Activated T-cell treated with anti-CD3 and anti-CD28 coated beads, Interleukin-2, amount 50 U/mL, for 24 hours (primary cell): ENCODE results near the gene AK5.

Experiments used
- DNase-seq: peaks from one replicate; pipeline ENCODE4 v3.0.0-alpha.2; 2020
- H3K27ac Mint-ChIP-seq: 2 replicates; pipeline ENCODE4 v1.8.0; 2020; ENCODE audit warnings: mild to moderate bottlenecking, mixed read lengths
- H3K27me3 Mint-ChIP-seq: 2 replicates; pipeline ENCODE4 v1.8.0; 2020; ENCODE audit warnings: mixed read lengths
- H3K36me3 Mint-ChIP-seq: 2 replicates; pipeline ENCODE4 v1.8.0; 2020; ENCODE audit warnings: low read depth, mixed read lengths
- H3K4me1 Mint-ChIP-seq: 2 replicates; pipeline ENCODE4 v1.8.0; 2020; ENCODE audit warnings: low read depth, mixed read lengths
- H3K4me3 Mint-ChIP-seq: 2 replicates; pipeline ENCODE4 v1.8.0; 2020; ENCODE audit warnings: mild to moderate bottlenecking, moderate library complexity, mixed read lengths
- H3K9me3 Mint-ChIP-seq: 2 replicates; pipeline ENCODE4 v1.8.0; 2020; ENCODE audit warnings: mixed read lengths

The AK5 gene

GRCh38 chr1:77275194-77275593, 6.6 kb upstream of the AK5 start:
- no peak for DNase-seq
- Mint-ChIP-seq H3K4me1 (peaks cover 13% of the 10 kb centered on the region), H3K27me3 (no peaks in the 10 kb centered on the region), H3K36me3 (no peaks in the 10 kb centered on the region), H3K9me3 (no peaks in the 10 kb centered on the region), H3K27ac (no peak overlapping the region), H3K4me3 (no peak overlapping the region)

GRCh38 chr1:77276941-77277340, 4.9 kb upstream of the AK5 start:
- Mint-ChIP-seq H3K36me3 (no peaks in the 10 kb centered on the region), H3K27me3 (peaks cover 10% of the 10 kb centered on the region), H3K4me3 (no peak overlapping the region), H3K27ac (no peak overlapping the region), H3K4me1 (peaks cover 24% of the 10 kb centered on the region), H3K9me3 (no peaks in the 10 kb centered on the region)
- DNase-seq = no peak

DNA sequence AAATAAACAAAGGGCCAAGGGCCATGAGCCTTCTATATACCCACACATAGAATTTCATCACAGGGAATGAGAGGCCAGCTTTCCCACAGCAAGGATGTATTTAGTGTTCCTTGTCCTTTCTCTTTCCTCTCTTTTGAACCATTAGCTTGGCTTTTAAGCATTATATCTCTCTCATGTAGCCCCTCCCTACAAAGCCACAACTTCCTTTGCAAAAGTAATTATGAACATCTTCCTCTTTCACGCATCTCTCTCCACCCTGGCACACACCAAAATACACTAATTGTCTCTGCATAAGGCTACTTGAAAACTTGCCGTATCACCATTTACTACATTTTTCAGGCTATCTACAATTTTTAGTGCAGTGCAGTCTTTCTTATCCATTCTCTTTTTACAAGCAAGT, 1.9 kb upstream of the AK5 start:
- Mint-ChIP-seq H3K36me3 (no peaks in the 10 kb centered on the region), H3K4me1 (peaks cover 36% of the 10 kb centered on the region), H3K4me3 (no peak overlapping the region), H3K9me3 (no peaks in the 10 kb centered on the region), H3K27ac (no peak overlapping the region), H3K27me3 (peaks cover 12% of the 10 kb centered on the region)
- DNase-seq = no peak

- no peaks in the 10 kb centered on the region for H3K9me3 Mint-ChIP-seq
- H3K27me3 Mint-ChIP-seq = peaks cover 12% of the 10 kb centered on the region
- no peak for DNase-seq
- H3K27ac Mint-ChIP-seq = peak overlapping the region; percentile 15
- peaks cover 38% of the 10 kb centered on the region for H3K4me1 Mint-ChIP-seq
- H3K36me3 Mint-ChIP-seq = no peaks in the 10 kb centered on the region
- H3K4me3 Mint-ChIP-seq = peak overlapping the region; percentile 61
Measured at GRCh38 chr1:77280962-77281361, 857 bp upstream of the AK5 start.

DNA sequence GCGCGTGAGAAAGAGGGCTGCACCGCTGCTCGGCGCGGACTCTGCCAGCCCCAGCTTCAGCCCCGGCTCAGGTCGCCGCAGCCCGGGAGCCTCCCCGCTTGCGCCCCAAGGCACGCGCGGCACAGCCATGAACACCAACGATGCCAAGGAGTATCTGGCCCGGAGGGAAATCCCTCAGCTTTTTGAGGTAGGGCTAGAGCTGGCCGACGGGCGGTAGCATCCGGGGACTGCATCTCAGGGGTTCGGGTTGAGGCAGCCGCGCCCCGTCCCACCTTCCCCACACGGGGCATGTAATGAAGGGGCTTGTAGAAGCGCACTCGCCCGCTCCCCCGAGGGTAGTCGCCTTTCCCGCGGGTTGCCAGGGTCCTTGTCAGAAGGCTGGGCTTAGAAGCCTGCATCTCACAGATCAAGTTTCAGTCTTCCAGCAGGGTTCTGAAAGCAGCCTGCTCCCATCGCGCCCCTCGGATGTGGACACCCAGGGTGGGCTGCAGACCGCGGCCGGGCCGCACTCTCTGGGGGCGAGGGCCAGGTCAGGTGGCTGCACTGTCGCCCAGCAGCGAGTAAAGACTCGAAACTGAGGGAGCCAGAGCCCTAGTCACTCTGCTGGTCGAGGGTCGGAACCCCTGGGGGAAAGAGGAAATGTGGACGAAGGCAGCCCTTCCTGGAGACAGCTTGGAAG, 507 bp downstream of the AK5 start:
- Mint-ChIP-seq H3K27me3 (peaks cover 12% of the 10 kb centered on the region), H3K4me1 (peaks cover 38% of the 10 kb centered on the region), H3K27ac (peak overlapping the region; percentile 51), H3K36me3 (no peaks in the 10 kb centered on the region), H3K9me3 (no peaks in the 10 kb centered on the region), H3K4me3 (peak overlapping the region; percentile 76)
- no peak for DNase-seq

- peak overlapping the region; percentile 76 for H3K4me3 Mint-ChIP-seq
- peaks cover 4% of the 10 kb centered on the region for H3K36me3 Mint-ChIP-seq
- DNase-seq = no peak
- H3K27me3 Mint-ChIP-seq = peaks cover 12% of the 10 kb centered on the region
- H3K27ac Mint-ChIP-seq = peak overlapping the region; percentile 51
- H3K4me1 Mint-ChIP-seq = peaks cover 40% of the 10 kb centered on the region
- no peaks in the 10 kb centered on the region for H3K9me3 Mint-ChIP-seq
Measured at GRCh38 chr1:77282866-77283539, 1.2 kb downstream of the AK5 start.

DNA sequence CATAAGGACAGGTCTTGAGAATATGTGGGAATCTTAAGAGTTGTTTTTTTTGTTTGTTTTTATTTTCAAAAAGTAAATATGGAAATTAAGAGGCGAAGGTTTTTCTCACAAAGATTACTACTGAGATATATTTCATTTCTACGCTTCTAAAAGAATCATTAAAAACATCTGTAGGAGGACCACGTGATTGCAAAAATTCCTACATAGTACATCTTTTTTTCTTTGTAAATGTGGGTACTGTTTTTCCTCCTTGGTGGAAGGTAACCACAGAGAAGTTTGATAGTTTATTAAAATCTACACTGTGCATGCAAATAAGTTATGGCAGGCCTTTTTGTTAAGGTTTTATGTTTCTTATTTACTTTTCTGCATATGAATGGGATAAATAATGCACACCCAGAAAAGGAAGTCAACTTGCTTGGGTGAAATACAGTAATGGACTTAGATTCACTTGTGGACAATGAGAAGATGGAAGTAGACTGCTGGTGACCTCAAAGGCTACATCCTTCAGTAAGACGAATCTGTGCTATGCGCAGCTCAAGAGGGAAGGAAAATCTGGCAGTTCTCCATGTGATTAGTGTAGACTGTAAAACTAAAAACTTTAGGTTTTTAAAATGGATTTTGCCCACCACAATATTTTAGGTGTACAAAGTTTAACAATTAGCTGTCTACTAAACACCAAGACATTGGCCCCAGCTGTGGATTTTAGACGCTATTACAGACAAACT, 2.0 kb downstream of the AK5 start:
- Mint-ChIP-seq H3K27me3 (peaks cover 12% of the 10 kb centered on the region), H3K27ac (no peak overlapping the region), H3K4me1 (peaks cover 42% of the 10 kb centered on the region), H3K9me3 (no peaks in the 10 kb centered on the region), H3K4me3 (peak overlapping the region; percentile 76), H3K36me3 (peaks cover 10% of the 10 kb centered on the region)
- no peak for DNase-seq

GRCh38 chr1:77287535-77287934, 5.7 kb downstream of the AK5 start:
- H3K36me3 Mint-ChIP-seq = peaks cover 12% of the 10 kb centered on the region
- H3K9me3 Mint-ChIP-seq = no peaks in the 10 kb centered on the region
- peaks cover 2% of the 10 kb centered on the region for H3K27me3 Mint-ChIP-seq
- no peak overlapping the region for H3K27ac Mint-ChIP-seq
- H3K4me3 Mint-ChIP-seq = no peak overlapping the region
- no peak for DNase-seq
- peaks cover 21% of the 10 kb centered on the region for H3K4me1 Mint-ChIP-seq

DNA sequence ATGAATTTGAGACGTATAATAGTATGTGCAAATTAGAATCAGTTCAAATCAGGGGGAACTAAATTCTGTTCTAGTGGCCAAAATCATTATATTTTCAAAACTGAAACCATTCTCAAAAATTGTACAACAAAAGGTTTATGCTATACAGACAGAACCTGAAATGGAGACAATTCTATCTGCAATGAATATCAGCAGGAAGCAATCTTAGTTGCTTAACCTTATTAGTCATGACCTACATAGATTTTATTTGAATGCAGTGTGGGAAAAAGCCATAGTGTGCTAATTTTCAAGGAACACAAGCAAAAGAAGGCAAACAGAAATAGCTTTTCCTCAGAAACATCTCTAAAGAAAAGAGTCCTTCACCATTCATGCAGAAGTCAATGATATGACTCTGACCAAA, 6.5 kb downstream of the AK5 start:
- Mint-ChIP-seq H3K4me3 (no peak overlapping the region), H3K9me3 (no peaks in the 10 kb centered on the region), H3K27me3 (peaks cover 2% of the 10 kb centered on the region), H3K4me1 (peaks cover 19% of the 10 kb centered on the region), H3K36me3 (peaks cover 13% of the 10 kb centered on the region), H3K27ac (no peak overlapping the region)
- DNase-seq = no peak

GRCh38 chr1:77290576-77290975, 8.8 kb downstream of the AK5 start:
- Mint-ChIP-seq H3K27ac (no peak overlapping the region), H3K27me3 (no peaks in the 10 kb centered on the region), H3K4me1 (peaks cover 6% of the 10 kb centered on the region), H3K36me3 (peaks cover 24% of the 10 kb centered on the region), H3K9me3 (no peaks in the 10 kb centered on the region), H3K4me3 (no peak overlapping the region)
- DNase-seq = no peak

GRCh38 chr1:77292551-77292950, 10.7 kb downstream of the AK5 start:
- no peaks in the 10 kb centered on the region for H3K9me3 Mint-ChIP-seq
- no peak overlapping the region for H3K4me3 Mint-ChIP-seq
- DNase-seq = no peak
- peaks cover 25% of the 10 kb centered on the region for H3K36me3 Mint-ChIP-seq
- no peak overlapping the region for H3K27ac Mint-ChIP-seq
- H3K27me3 Mint-ChIP-seq = no peaks in the 10 kb centered on the region
- H3K4me1 Mint-ChIP-seq = peaks cover 6% of the 10 kb centered on the region

DNA sequence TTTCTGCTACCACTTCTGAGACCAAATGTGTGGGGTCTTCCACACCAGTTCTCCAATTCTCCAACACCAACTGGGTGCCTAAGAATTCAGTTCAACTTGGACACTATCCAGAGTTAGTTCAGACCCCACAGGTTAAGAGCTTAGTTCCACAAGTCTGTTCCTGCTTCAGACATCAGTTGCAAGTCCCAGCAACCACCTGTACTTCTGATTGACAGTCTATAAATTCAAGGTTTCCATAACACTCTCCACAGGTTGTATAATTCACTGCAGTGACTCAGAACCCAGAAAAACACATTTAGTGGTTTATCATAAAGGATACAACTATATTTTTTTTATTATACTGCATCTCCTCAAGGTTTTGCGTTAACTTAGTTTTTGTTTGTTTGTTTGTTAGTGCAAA, 18.7 kb downstream of the AK5 start:
- Mint-ChIP-seq H3K4me1 (peaks cover 20% of the 10 kb centered on the region), H3K4me3 (no peak overlapping the region), H3K27ac (no peak overlapping the region), H3K27me3 (no peaks in the 10 kb centered on the region), H3K9me3 (peaks cover 1% of the 10 kb centered on the region), H3K36me3 (peaks cover 3% of the 10 kb centered on the region)
- no peak for DNase-seq

GRCh38 chr1:77303387-77303786, 21.6 kb downstream of the AK5 start:
- peak overlapping the region; percentile 65 for H3K27ac Mint-ChIP-seq
- no peak overlapping the region for H3K4me3 Mint-ChIP-seq
- H3K4me1 Mint-ChIP-seq = peaks cover 38% of the 10 kb centered on the region
- no peak for DNase-seq
- peaks cover 3% of the 10 kb centered on the region for H3K36me3 Mint-ChIP-seq
- H3K9me3 Mint-ChIP-seq = peaks cover 3% of the 10 kb centered on the region
- no peaks in the 10 kb centered on the region for H3K27me3 Mint-ChIP-seq

DNA sequence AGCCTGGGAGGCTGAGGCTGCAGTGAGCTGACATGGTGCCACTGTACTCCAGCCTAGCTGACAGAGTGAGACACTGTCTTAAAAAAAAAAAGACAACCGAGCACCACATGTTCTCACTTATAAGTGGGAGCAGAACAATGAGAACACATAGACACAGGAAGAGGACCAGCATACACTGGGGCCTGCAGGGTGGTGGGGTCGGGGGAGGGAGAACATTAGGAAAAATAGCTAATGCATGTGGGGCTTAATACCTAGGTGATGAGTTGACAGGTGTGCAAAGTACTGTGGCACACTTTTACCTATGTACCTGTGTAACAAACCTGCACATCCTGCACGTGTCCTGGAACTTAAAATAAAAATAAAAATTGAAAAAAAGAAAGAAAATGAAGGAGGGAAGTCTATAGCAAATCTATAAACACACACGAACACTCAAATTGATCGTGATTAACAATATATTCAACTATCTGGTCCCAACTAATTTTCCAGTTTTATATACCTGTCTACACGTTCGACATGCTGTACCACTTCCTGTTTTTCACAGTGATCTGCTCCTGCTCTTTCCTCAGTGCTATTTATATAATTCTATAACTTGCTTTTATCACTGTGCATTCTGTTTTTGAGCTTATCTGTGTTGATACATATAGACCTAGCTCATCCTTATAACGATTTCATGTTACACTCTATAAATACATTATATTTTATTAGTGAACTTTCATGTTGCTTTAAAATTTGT, 27.2 kb downstream of the AK5 start:
- Mint-ChIP-seq H3K9me3 (peaks cover 3% of the 10 kb centered on the region), H3K4me1 (peaks cover 66% of the 10 kb centered on the region), H3K27ac (peak overlapping the region; percentile 90), H3K4me3 (peak overlapping the region; percentile 49), H3K36me3 (peaks cover 4% of the 10 kb centered on the region), H3K27me3 (no peaks in the 10 kb centered on the region)
- peak; percentile 34 for DNase-seq
